Calu3 (cell line): Measurements from ENCODE around the gene NSRP1. TPM values are rescaled to one million over a fixed set of nuclear protein-coding genes. Genes with fewer than 3 reads are reported as not detected.

Source experiments
- BruUV-seq: library from RNA; stranded (reverse); fragments of 400-500 nt; replicated peaks from 2 replicates; lab custom pipeline; 2021; lab: Mats Ljungman, UMichigan
- CTCF ChIA-PET: fragments of 300-600 bp; sonication (Branson Sonifier 250); formaldehyde crosslinking; loops from one replicate; lab custom pipeline; 2022; ENCODE audit warnings: antibody characterized with exemption; lab: Charles Lee
- DNase-seq: peaks from one replicate; pipeline ENCODE4 v3.0.0; 2022
- H3K27ac Mint-ChIP-seq: one replicate; pipeline ENCODE4 v1.8.0; 2022; ENCODE audit warnings: mixed read lengths; ENCODE audit not compliant: unreplicated experiment
- H3K27me3 Mint-ChIP-seq: one replicate; pipeline ENCODE4 v1.8.0; 2022; ENCODE audit warnings: mixed read lengths; ENCODE audit not compliant: unreplicated experiment
- H3K36me3 Mint-ChIP-seq: one replicate; pipeline ENCODE4 v1.8.0; 2022; ENCODE audit warnings: mild to moderate bottlenecking, moderate library complexity, mixed read lengths; ENCODE audit not compliant: insufficient read depth, unreplicated experiment
- H3K4me1 Mint-ChIP-seq: one replicate; pipeline ENCODE4 v1.8.0; 2022; ENCODE audit warnings: mild to moderate bottlenecking, low read depth, mixed read lengths; ENCODE audit not compliant: unreplicated experiment
- H3K4me3 Mint-ChIP-seq: one replicate; pipeline ENCODE4 v1.8.0; 2022; ENCODE audit warnings: mild to moderate bottlenecking, low read depth, moderate library complexity, mixed read lengths; ENCODE audit not compliant: unreplicated experiment
- H3K9me3 Mint-ChIP-seq: one replicate; pipeline ENCODE4 v1.8.0; 2022; ENCODE audit warnings: low read depth, mixed read lengths; ENCODE audit not compliant: unreplicated experiment
- CTCF ChIP-seq: fragments of 200-600 bp; IDR thresholded peaks from one replicate; pipeline ENCODE4 v1.8.0; 2022; ENCODE audit warnings: antibody characterized with exemption; ENCODE audit not compliant: unreplicated experiment
- intact Hi-C: fragments of 100-400 bp; cut with micrococcal nuclease; formaldehyde crosslinking; loops from one replicate; pipeline ENCODE4 v1.10.0; 2022; ENCODE audit not compliant: unreplicated experiment
- total RNA-seq: library from RNA; stranded (reverse); gene quantifications from 2 replicates; pipeline ENCODE4 v1.2.3, GENCODE V29; 2022

NSRP1 gene
- total RNA-seq, 1 experiment from 2014 or later, result 27.5 TPM

- Mint-ChIP-seq H3K36me3 (no peaks in the 10 kb centered on the region), H3K4me1 (no peaks in the 10 kb centered on the region), H3K9me3 (no peaks in the 10 kb centered on the region), H3K4me3 (no peak overlapping the region), H3K27me3 (no peaks in the 10 kb centered on the region), H3K27ac (no peak overlapping the region)
- intact Hi-C loops, result no loop called here
- no TSS peak for BruUV-seq
- CTCF ChIA-PET, result interaction anchor here (0.6 kb wide), 1 partner anchor 8 kb away, joined by 3 read pairs; no protein-coding TSS in a partner anchor
- DNase-seq, result no peak
- TF ChIP-seq CTCF, result no peak
These were observed 47.9 kb downstream of the NSRP1 start for GRCh38 chr17:30164531-30164930.

GRCh38 chr17:30165147-30165546 lies 48.5 kb downstream of the NSRP1 start:
- no TSS peak for BruUV-seq
- CTCF ChIA-PET, result no interaction called here
- H3K9me3 Mint-ChIP-seq, result no peaks in the 10 kb centered on the region
- intact Hi-C loops, result no loop called here
- H3K27me3 Mint-ChIP-seq, result no peaks in the 10 kb centered on the region
- H3K4me1 Mint-ChIP-seq, result peaks cover 2% of the 10 kb centered on the region
- no peak for DNase-seq
- no peak overlapping the region for H3K4me3 Mint-ChIP-seq
- no peak for TF ChIP-seq CTCF
- no peaks in the 10 kb centered on the region for H3K36me3 Mint-ChIP-seq
- no peak overlapping the region for H3K27ac Mint-ChIP-seq

- intact Hi-C loops, result no loop called here
These were observed 49.3 kb downstream of the NSRP1 start for GRCh38 chr17:30165960-30166359.

GRCh38 chr17:30170415-30170987 lies 53.9 kb downstream of the NSRP1 start:
- CTCF ChIA-PET, result interaction anchor here (1.2 kb wide), 1 partner anchor 18 kb away, joined by 4 read pairs; no protein-coding TSS in a partner anchor
- Mint-ChIP-seq H3K27me3 (no peaks in the 10 kb centered on the region), H3K4me1 (peaks cover 28% of the 10 kb centered on the region), H3K9me3 (no peaks in the 10 kb centered on the region), H3K36me3 (peaks cover 19% of the 10 kb centered on the region), H3K27ac (peak overlapping the region; percentile 19), H3K4me3 (no peak overlapping the region)
- BruUV-seq, result no TSS peak
- DNase-seq, result no peak
- intact Hi-C loops, result loop anchor here (5.0 kb wide), 1 partner anchor 43 kb away; no protein-coding TSS in a partner anchor
- TF ChIP-seq CTCF, result no peak

More at GRCh38 chr17:30165960-30166359, 49.3 kb downstream of the NSRP1 start:
- TF ChIP-seq CTCF, result no peak
- no peak overlapping the region for H3K27ac Mint-ChIP-seq
- no peaks in the 10 kb centered on the region for H3K27me3 Mint-ChIP-seq
- H3K9me3 Mint-ChIP-seq, result no peaks in the 10 kb centered on the region
- CTCF ChIA-PET, result no interaction called here
- H3K4me1 Mint-ChIP-seq, result peaks cover 10% of the 10 kb centered on the region
- no peak for DNase-seq
- H3K4me3 Mint-ChIP-seq, result no peak overlapping the region
- no TSS peak for BruUV-seq
- H3K36me3 Mint-ChIP-seq, result no peaks in the 10 kb centered on the region
